MCF 10A (cell line): ENCODE results near the gene CYP51A1. TPM values are rescaled to one million over a fixed set of nuclear protein-coding genes. Genes with fewer than 3 reads are reported as not detected.
A peak's percentile ranks its signal among the peaks of the same experiment; 100 is the strongest.

Experiments
- BruUV-seq: library from RNA; stranded (reverse); fragments of 400-500 nt; replicated peaks from 2 replicates; lab custom pipeline; 2021; lab: Mats Ljungman, UMichigan
- CTCF ChIA-PET: fragments of 300-600 bp; sonication (Branson Sonifier 250); formaldehyde crosslinking; extraction: SDS; loops from one replicate; lab custom pipeline; 2021; ENCODE audit warnings: antibody characterized with exemption, inconsistent platforms; lab: Yijun Ruan, JAX
- POLR2A ChIA-PET: fragments of 300-600, 350-650 bp; sonication (Branson Sonifier 250); formaldehyde crosslinking; extraction: SDS; loops from one replicate; lab custom pipeline; 2020; ENCODE audit warnings: antibody characterized with exemption, inconsistent platforms; lab: Yijun Ruan, JAX
- DNase-seq: peaks from one replicate; pipeline ENCODE4 v3.0.0-alpha.2; 2018; ENCODE audit not compliant: unreplicated experiment
- H3K27ac Mint-ChIP-seq: one replicate; pipeline ENCODE4 v1.8.0; 2022; ENCODE audit warnings: mild to moderate bottlenecking, low read depth, mixed read lengths; ENCODE audit not compliant: unreplicated experiment
- H3K27me3 Mint-ChIP-seq: one replicate; pipeline ENCODE4 v1.8.0; 2022; ENCODE audit warnings: mixed read lengths; ENCODE audit not compliant: insufficient read depth, unreplicated experiment
- H3K36me3 Mint-ChIP-seq: one replicate; pipeline ENCODE4 v1.8.0; 2022; ENCODE audit warnings: mild to moderate bottlenecking, moderate library complexity, mixed read lengths; ENCODE audit not compliant: insufficient read depth, unreplicated experiment
- H3K4me1 Mint-ChIP-seq: one replicate; pipeline ENCODE4 v1.8.0; 2022; ENCODE audit warnings: mixed read lengths; ENCODE audit not compliant: insufficient read depth, unreplicated experiment
- H3K4me3 Mint-ChIP-seq: one replicate; pipeline ENCODE4 v1.8.0; 2022; ENCODE audit warnings: mild to moderate bottlenecking, moderate library complexity, mixed read lengths; ENCODE audit not compliant: unreplicated experiment
- H3K9me3 Mint-ChIP-seq: one replicate; pipeline ENCODE4 v1.8.0; 2022; ENCODE audit warnings: mixed read lengths; ENCODE audit not compliant: unreplicated experiment
- intact Hi-C: fragments of 100-400 bp; cut with micrococcal nuclease; formaldehyde crosslinking; loops from 2 replicates; pipeline ENCODE4 v1.14.1; 2022
- total RNA-seq: library from RNA; stranded (reverse); gene quantifications from 2 replicates; pipeline ENCODE4 v1.2.3, GENCODE V29; 2022
- TF ChIP-seq, protein P1 (sequence below): fragments of 200-600 bp; IDR thresholded peaks from one replicate; pipeline ENCODE4 v1.8.0; 2022; ENCODE audit warnings: antibody characterized with exemption, mild to moderate bottlenecking; ENCODE audit not compliant: unreplicated experiment

CYP51A1 gene
- total RNA-seq, 1 experiment from 2014 or later, result 148 TPM

DNA sequence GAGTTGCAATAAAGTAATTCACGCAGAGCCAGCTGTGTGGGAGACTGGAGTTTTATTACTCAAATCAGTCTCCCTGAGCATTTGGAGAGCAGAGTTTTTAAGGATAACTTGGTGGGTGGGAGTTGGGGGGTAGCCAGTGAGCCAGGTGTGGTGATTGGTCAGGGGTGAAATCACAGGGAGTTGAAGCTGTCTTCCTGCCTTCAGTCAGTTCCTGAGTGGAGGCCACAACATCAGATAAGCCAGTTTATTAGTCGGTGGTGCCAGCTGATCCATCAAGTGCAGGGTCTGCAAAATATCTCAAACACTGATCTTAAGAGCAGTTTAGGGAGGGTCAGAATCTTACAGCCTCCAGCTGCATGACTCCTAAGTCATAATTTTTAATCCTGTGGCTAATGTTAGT, 3.3 kb upstream of the CYP51A1 start:
- no peaks in the 10 kb centered on the region for H3K27me3 Mint-ChIP-seq
- no peaks in the 10 kb centered on the region for H3K36me3 Mint-ChIP-seq
- H3K9me3 Mint-ChIP-seq, result no peaks in the 10 kb centered on the region
- H3K4me3 Mint-ChIP-seq, result no peak overlapping the region
- POLR2A ChIA-PET, result no interaction called here
- DNase-seq, result no peak
- BruUV-seq, result no TSS peak
- H3K27ac Mint-ChIP-seq, result no peak overlapping the region
- CTCF ChIA-PET, result interaction anchor here (0.6 to 1.4 kb wide), 2 partner anchors 10 to 96 kb away, joined by 4 read pairs; no protein-coding TSS in a partner anchor
- peaks cover 9% of the 10 kb centered on the region for H3K4me1 Mint-ChIP-seq
- intact Hi-C loops, result no loop called here
- TF ChIP-seq, protein P1, sequence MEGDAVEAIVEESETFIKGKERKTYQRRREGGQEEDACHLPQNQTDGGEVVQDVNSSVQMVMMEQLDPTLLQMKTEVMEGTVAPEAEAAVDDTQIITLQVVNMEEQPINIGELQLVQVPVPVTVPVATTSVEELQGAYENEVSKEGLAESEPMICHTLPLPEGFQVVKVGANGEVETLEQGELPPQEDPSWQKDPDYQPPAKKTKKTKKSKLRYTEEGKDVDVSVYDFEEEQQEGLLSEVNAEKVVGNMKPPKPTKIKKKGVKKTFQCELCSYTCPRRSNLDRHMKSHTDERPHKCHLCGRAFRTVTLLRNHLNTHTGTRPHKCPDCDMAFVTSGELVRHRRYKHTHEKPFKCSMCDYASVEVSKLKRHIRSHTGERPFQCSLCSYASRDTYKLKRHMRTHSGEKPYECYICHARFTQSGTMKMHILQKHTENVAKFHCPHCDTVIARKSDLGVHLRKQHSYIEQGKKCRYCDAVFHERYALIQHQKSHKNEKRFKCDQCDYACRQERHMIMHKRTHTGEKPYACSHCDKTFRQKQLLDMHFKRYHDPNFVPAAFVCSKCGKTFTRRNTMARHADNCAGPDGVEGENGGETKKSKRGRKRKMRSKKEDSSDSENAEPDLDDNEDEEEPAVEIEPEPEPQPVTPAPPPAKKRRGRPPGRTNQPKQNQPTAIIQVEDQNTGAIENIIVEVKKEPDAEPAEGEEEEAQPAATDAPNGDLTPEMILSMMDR, result no peak

DNA sequence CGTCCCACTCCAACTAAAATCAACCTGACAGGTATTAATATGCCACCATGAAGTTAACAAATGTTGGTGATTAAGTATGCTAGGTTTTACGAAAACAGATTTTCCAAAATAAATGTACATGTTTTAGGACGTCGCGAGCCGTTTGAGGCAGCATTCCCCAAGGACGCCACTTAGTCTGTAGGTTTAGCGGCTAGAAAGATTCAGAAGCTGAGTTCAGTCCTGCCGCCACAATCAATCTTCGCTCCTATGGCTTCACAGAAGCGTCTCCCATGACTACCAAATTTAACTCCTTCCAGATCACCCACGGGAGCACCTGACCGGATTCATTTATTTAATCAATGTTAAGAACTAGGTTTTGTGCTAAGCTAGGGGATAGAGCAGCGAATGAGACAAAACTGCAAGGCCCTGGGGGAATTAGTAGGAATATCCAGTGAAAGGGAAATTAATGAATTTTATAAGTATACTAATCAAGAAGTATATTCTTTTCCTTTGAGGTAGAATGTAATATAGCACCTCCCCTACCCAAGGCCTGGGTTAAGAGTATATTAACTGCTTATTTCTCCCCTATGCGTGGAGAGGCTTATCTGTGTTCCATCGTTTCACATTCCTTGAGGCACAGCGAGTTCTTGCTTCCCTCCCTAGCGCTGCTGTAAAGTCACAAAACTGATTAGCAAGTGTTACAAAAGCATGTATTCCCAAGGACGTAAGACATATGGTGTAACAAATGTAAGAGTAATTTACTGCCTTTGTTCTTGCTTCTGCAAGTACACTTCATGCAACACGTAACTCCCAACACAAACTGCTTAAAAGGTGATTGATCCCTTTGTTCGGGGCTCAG, 994 bp upstream of the CYP51A1 start:
- Mint-ChIP-seq H3K27me3 (no peaks in the 10 kb centered on the region), H3K9me3 (no peaks in the 10 kb centered on the region), H3K36me3 (peaks cover 11% of the 10 kb centered on the region), H3K27ac (peak overlapping the region; percentile 98), H3K4me1 (peaks cover 20% of the 10 kb centered on the region), H3K4me3 (peak overlapping the region; percentile 90)
- intact Hi-C loops, result loop anchor here (2.0 kb wide), 1 partner anchor 254 kb away; the partner anchor contains the start of gene MTERF1
- POLR2A ChIA-PET, result interaction anchor here (0.7 to 4.2 kb wide), 16 partner anchors 9 to 1097 kb away, joined by 3 to 53 read pairs (median 4); partner anchors contain the start of genes ANKIB1, GATAD1, KRIT1 and PEX1
- DNase-seq, result peak; percentile 37
- BruUV-seq, result TSS peak; percentile 87
- CTCF ChIA-PET, result interaction anchor here (0.9 to 1.7 kb wide), 5 partner anchors 8 to 112 kb away, joined by 4 to 5 read pairs (median 5); no protein-coding TSS in a partner anchor
- TF ChIP-seq, protein P1, result no peak

DNA sequence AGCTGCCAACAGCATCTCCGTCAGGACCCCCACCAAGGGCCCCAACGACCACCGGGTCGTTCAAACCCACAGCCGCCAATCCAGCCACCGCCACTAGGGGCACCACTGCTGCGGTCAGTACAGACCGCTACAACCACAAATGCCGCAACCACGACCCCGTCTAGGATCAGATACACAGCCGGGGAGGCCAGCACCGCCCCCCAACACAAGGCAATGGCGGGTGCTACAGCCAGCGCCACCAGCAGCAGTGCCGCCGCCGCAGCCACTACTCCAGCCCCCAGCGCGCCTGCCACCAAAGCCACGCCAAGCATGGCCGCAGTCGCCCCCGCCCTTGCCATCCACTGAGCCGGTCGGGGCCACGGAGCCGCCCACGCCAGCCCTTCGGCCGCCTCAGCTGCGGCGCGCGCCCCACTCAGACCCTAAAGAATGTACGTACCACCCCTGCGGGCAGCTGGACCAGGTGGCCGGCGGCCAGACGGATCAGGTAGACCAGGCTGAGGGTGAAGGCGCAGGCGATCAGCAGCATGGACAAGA, 473 bp downstream of the CYP51A1 start:
- CTCF ChIA-PET, result interaction anchor here (0.6 to 1.9 kb wide), 17 partner anchors 8 to 1729 kb away, joined by 3 to 14 read pairs (median 3); partner anchors contain the start of genes ANKIB1, GATAD1 and KRIT1
- TF ChIP-seq, protein P1, result peak; percentile 89
- BruUV-seq, result no TSS peak

More for the DNA sequence above, 473 bp downstream of the CYP51A1 start:
- POLR2A ChIA-PET, result interaction anchor here (0.6 to 4.2 kb wide), 13 partner anchors 14 to 395 kb away, joined by 3 to 53 read pairs (median 5); partner anchors contain the start of genes AKAP9, ANKIB1, GATAD1 and KRIT1
- H3K36me3 Mint-ChIP-seq, result peaks cover 17% of the 10 kb centered on the region
- peaks cover 28% of the 10 kb centered on the region for H3K4me1 Mint-ChIP-seq
- DNase-seq, result peak; percentile 59
- intact Hi-C loops, result loop anchor here (2.0 to 5.0 kb wide), 2 partner anchors 113 to 253 kb away; partner anchors contain the start of genes ANKIB1, KRIT1 and MTERF1
- no peaks in the 10 kb centered on the region for H3K9me3 Mint-ChIP-seq
- no peaks in the 10 kb centered on the region for H3K27me3 Mint-ChIP-seq
- H3K4me3 Mint-ChIP-seq, result peak overlapping the region; percentile 90
- H3K27ac Mint-ChIP-seq, result peak overlapping the region; percentile 98
